Measurements from ENCODE around the gene ROBO4.

Gene ROBO4

DNA sequence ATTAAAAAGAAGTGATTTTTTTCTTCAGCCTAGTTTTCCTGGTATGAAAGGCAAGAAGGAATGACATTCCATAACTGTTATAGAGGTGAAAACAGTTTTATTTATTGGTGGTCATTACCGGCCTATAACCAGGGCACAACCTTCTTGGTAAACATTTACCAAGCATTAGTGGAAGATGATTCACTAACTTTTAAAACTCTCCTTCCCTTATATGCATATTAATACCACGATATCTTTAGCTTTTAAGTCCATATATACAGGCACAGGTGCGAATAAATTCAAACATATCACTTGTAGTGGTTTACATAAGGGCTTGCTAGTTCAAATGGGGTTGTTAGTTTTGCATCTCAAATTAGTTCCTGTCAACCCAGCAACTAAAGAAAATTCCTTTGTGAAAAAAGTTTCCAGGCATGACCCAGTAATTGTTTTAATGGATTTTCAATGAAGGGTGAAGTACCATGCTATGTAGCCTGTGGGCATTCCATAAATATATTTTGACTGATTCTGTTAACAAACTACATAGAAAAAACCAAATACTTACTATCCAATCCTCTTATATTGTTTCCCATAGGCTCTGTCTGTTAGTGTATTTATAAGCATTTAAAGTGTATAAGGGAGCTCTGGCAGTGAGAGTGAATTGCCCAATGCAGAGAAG lies 63.0 kb downstream of the ROBO4 start:
- Histone ChIP-seq H3K9ac (ENCODE audit: insufficient read length, low read depth) (no peak overlapping the region), H3K36me3 (ENCODE audit: insufficient read depth, insufficient read length, low read length) (no peaks in the 10 kb centered on the region), H3K9me3 (ENCODE audit: insufficient read depth, low read length) (no peaks in the 10 kb centered on the region), H3K4me1 (ENCODE audit: insufficient read depth, insufficient read length) (no peaks in the 10 kb centered on the region), H3K27me3 (ENCODE audit: insufficient read depth, insufficient read length) (peaks cover 21% of the 10 kb centered on the region), H3K4me3 (ENCODE audit: insufficient read length, low read depth) (no peak overlapping the region)
- TF ChIP-seq YY1 (IDR thresholded peaks at IDR 0.05; ENCODE audit: insufficient read depth, insufficient read length) (no peak), SUZ12 (IDR thresholded peaks at IDR 0.05; ENCODE audit: extremely low read depth, insufficient read depth, insufficient read length) (no peak), ZNF274 (IDR thresholded peaks at IDR 0.05; ENCODE audit: low read depth, low read length) (no peak)
- no peak for DNase-seq (ENCODE audit: low read depth, low spot score)
